Measurements from ENCODE around the gene ALDOB. TPM values are rescaled to one million over a fixed set of nuclear protein-coding genes. Genes with fewer than 3 reads are reported as not detected.

Gene ALDOB
- total and polyA plus RNA-seq, 3 experiments from 2014 or later, result not detected

DNA sequence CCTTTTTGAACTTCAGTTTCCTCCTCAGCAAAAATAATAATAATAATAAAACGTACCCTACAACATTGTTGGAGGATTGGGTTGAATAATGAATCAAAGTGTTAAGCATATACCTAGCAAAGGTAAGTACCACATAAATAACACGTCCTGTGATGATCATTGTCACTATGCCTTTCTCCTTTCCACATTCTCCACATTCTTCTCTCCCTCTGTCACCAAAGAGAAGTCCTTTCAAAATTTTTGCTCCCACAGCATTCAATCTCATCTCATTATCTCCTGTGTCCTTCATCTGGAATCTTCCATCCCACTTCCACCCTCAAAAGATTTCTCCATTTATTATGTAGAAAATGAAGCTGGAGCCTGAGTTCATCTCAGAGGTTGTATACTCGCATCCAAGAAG, 7.2 kb upstream of the ALDOB start:
- Mint-ChIP-seq H3K4me3 (no peak overlapping the region), H3K4me1 (no peaks in the 10 kb centered on the region), H3K9me3 (no peaks in the 10 kb centered on the region), H3K27me3 (peaks cover 32 to 78% of the 10 kb centered on the region in 2 donors), H3K36me3 (no peaks in the 10 kb centered on the region), H3K27ac (no peak overlapping the region)
- Histone ChIP-seq H3K36me3 (ENCODE audit: insufficient read depth, low read length) (no peaks in the 10 kb centered on the region), H3K27me3 (ENCODE audit: insufficient read depth, low read length, poor library complexity, severe bottlenecking) (peaks cover 5% of the 10 kb centered on the region), H3K27ac (ENCODE audit: low read depth, low read length) (no peak overlapping the region), H3K9me3 (ENCODE audit: low read length) (no peaks in the 10 kb centered on the region), H3K4me3 (ENCODE audit: low read length) (no peak overlapping the region), H3K4me1 (ENCODE audit: insufficient read depth, low read length) (no peaks in the 10 kb centered on the region)
- ChIA-PET CTCF (no interaction called here), POLR2A (no interaction called here)
- DNase-seq, result no peak

- ChIA-PET POLR2A (no interaction called here), CTCF (no interaction called here)
- Mint-ChIP-seq H3K36me3 (no peaks in the 10 kb centered on the region), H3K9me3 (no peaks in the 10 kb centered on the region), H3K4me1 (no peaks in the 10 kb centered on the region), H3K27ac (no peak overlapping the region), H3K27me3 (peaks cover 32 to 81% of the 10 kb centered on the region in 2 donors), H3K4me3 (no peak overlapping the region)
- H3K27ac ChIP-seq (ENCODE audit: low read depth, low read length), result no peak overlapping the region
- no peaks in the 10 kb centered on the region for H3K9me3 ChIP-seq (ENCODE audit: low read length)
- peaks cover 5% of the 10 kb centered on the region for H3K27me3 ChIP-seq (ENCODE audit: insufficient read depth, low read length, poor library complexity, severe bottlenecking)
- H3K4me1 ChIP-seq (ENCODE audit: insufficient read depth, low read length), result no peaks in the 10 kb centered on the region
- no peak overlapping the region for H3K4me3 ChIP-seq (ENCODE audit: low read length)
- H3K36me3 ChIP-seq (ENCODE audit: insufficient read depth, low read length), result no peaks in the 10 kb centered on the region
- DNase-seq, result no peak
These were observed 6.7 kb upstream of the ALDOB start for GRCh38 chr9:101442318-101442717.

DNA sequence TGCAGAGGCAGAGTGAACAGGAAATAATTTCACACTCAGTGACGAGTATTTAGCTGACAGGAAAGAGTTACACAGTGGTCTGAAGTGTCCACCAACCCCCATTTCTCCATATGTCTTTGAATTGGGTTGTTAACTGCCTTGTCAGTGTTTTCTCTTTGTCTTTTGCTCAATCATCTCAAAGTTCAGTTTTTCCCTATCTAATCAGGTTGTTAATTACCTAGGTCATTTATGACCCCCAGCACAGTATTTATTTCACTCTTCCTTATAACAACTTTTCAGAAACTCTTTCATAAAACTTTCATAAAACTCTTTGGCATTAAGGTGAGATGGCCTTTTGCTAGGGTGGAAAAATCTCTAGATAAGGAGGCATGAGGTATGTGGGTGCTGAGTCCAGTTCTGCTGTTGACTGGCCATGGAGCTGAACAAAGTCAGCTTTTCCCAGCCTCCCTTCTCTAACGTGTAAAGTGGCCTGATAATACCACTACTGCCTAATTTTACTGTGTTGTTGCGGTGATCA, 5.2 kb upstream of the ALDOB start:
- Mint-ChIP-seq H3K4me1 (no peaks in the 10 kb centered on the region), H3K27me3 (peaks cover 25 to 79% of the 10 kb centered on the region in 2 donors), H3K27ac (no peak overlapping the region), H3K9me3 (no peaks in the 10 kb centered on the region), H3K36me3 (no peaks in the 10 kb centered on the region), H3K4me3 (no peak overlapping the region)
- DNase-seq, result no peak
- Histone ChIP-seq H3K4me1 (ENCODE audit: insufficient read depth, low read length) (no peaks in the 10 kb centered on the region), H3K9me3 (ENCODE audit: low read length) (no peaks in the 10 kb centered on the region), H3K36me3 (ENCODE audit: insufficient read depth, low read length) (no peaks in the 10 kb centered on the region), H3K4me3 (ENCODE audit: low read length) (no peak overlapping the region), H3K27ac (ENCODE audit: low read depth, low read length) (no peak overlapping the region), H3K27me3 (ENCODE audit: insufficient read depth, low read length, poor library complexity, severe bottlenecking) (no peaks in the 10 kb centered on the region)
- ChIA-PET CTCF (no interaction called here), POLR2A (no interaction called here)

DNA sequence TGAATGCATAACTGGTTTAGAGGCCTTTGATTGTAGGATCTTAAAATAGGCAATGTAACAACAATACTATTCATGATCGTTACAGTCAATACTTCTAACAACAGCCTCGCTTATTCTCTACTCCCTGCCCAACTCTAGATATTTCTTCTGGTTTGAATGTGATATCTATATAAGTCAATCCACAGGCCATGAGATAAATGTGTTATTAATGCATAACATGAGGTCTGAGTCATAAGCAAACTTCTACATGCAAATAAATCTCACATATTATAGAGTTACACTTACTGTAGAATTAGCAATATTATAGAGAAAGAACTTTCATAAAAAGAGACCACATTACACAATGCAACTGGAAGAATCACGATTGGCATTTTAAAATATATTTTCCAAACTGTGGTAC, 2.9 kb upstream of the ALDOB start:
- Histone ChIP-seq H3K9me3 (ENCODE audit: low read length) (no peaks in the 10 kb centered on the region), H3K27ac (ENCODE audit: low read depth, low read length) (no peak overlapping the region), H3K27me3 (ENCODE audit: insufficient read depth, low read length, poor library complexity, severe bottlenecking) (no peaks in the 10 kb centered on the region), H3K36me3 (ENCODE audit: insufficient read depth, low read length) (no peaks in the 10 kb centered on the region), H3K4me1 (ENCODE audit: insufficient read depth, low read length) (no peaks in the 10 kb centered on the region), H3K4me3 (ENCODE audit: low read length) (no peak overlapping the region)
- Mint-ChIP-seq H3K27ac (no peak overlapping the region), H3K9me3 (no peaks in the 10 kb centered on the region), H3K4me3 (no peak overlapping the region), H3K36me3 (no peaks in the 10 kb centered on the region), H3K4me1 (no peaks in the 10 kb centered on the region), H3K27me3 (peaks cover 28 to 71% of the 10 kb centered on the region in 2 donors)
- ChIA-PET CTCF (no interaction called here), POLR2A (no interaction called here)
- no peak for DNase-seq

GRCh38 chr9:101437806-101438232, 2.2 kb upstream of the ALDOB start:
- Histone ChIP-seq H3K4me1 (ENCODE audit: insufficient read depth, low read length) (no peaks in the 10 kb centered on the region), H3K4me3 (ENCODE audit: low read length) (no peak overlapping the region), H3K27ac (ENCODE audit: low read depth, low read length) (no peak overlapping the region), H3K27me3 (ENCODE audit: insufficient read depth, low read length, poor library complexity, severe bottlenecking) (no peaks in the 10 kb centered on the region), H3K9me3 (ENCODE audit: low read length) (no peaks in the 10 kb centered on the region), H3K36me3 (ENCODE audit: insufficient read depth, low read length) (no peaks in the 10 kb centered on the region)
- Mint-ChIP-seq H3K9me3 (no peaks in the 10 kb centered on the region), H3K27ac (no peak overlapping the region), H3K4me1 (no peaks in the 10 kb centered on the region), H3K36me3 (no peaks in the 10 kb centered on the region), H3K27me3 (peaks cover 23 to 67% of the 10 kb centered on the region in 2 donors), H3K4me3 (no peak overlapping the region)
- no peak for DNase-seq
- ChIA-PET POLR2A (no interaction called here), CTCF (no interaction called here)

DNA sequence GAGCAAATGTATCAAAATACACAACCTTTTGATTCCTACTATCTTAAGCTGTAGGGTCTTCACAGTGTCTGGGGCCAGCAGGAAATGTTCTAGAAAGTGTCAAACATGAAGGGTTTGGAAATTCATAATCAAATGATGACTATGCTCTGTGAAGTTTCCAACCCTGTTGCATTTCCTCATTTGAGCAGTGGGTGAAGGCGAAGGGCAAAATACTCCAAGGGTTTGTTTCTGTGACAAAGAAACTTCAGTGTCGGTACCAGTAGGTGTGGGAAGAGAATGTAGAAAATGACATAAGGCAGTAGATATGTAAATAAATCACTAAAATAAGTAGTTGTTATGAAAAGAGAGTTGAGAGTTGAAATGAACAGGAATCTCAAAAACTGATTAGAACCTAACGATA, 576 bp downstream of the ALDOB start:
- Mint-ChIP-seq H3K36me3 (no peaks in the 10 kb centered on the region), H3K9me3 (no peaks in the 10 kb centered on the region), H3K27me3 (peaks cover 18 to 55% of the 10 kb centered on the region in 2 donors), H3K4me1 (no peaks in the 10 kb centered on the region), H3K27ac (no peak overlapping the region), H3K4me3 (no peak overlapping the region)
- no peak overlapping the region for H3K4me3 ChIP-seq (ENCODE audit: low read length)
- H3K4me1 ChIP-seq (ENCODE audit: insufficient read depth, low read length), result no peaks in the 10 kb centered on the region
- no peaks in the 10 kb centered on the region for H3K27me3 ChIP-seq (ENCODE audit: insufficient read depth, low read length, poor library complexity, severe bottlenecking)
- ChIA-PET CTCF (no interaction called here), POLR2A (no interaction called here)
- no peaks in the 10 kb centered on the region for H3K36me3 ChIP-seq (ENCODE audit: insufficient read depth, low read length)
- DNase-seq, result no peak
- H3K9me3 ChIP-seq (ENCODE audit: low read length), result no peaks in the 10 kb centered on the region
- no peak overlapping the region for H3K27ac ChIP-seq (ENCODE audit: low read depth, low read length)

GRCh38 chr9:101433229-101433628, 2.3 kb downstream of the ALDOB start:
- Mint-ChIP-seq H3K27me3 (peaks cover 15 to 47% of the 10 kb centered on the region in 2 donors), H3K27ac (no peak overlapping the region), H3K4me3 (no peak overlapping the region), H3K36me3 (no peaks in the 10 kb centered on the region), H3K9me3 (no peaks in the 10 kb centered on the region), H3K4me1 (no peaks in the 10 kb centered on the region)
- Histone ChIP-seq H3K4me3 (ENCODE audit: low read length) (no peak overlapping the region), H3K36me3 (ENCODE audit: insufficient read depth, low read length) (no peaks in the 10 kb centered on the region), H3K27ac (ENCODE audit: low read depth, low read length) (no peak overlapping the region), H3K4me1 (ENCODE audit: insufficient read depth, low read length) (no peaks in the 10 kb centered on the region), H3K9me3 (ENCODE audit: low read length) (no peaks in the 10 kb centered on the region), H3K27me3 (ENCODE audit: insufficient read depth, low read length, poor library complexity, severe bottlenecking) (no peaks in the 10 kb centered on the region)
- POLR2A ChIA-PET, result no interaction called here
- CTCF ChIA-PET, result no interaction called here
- DNase-seq, result no peak

DNA sequence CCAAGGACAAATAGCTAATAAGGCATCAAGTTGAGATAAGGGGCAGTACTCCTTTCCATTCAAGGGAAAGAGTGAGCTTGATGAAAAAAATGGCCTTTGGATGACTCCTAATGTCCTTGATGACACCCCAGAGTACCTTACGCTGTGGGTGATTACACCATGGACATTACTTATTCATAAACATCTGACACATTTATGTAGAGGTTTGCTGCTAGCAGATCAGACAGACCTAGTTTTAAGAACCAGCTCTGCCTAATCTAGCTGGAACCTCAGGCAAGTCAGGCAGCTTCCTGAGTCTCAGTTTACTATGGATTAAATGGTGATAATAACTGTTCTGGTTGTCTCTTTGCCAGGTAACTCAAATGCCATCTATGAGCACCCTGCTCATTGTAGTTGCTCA, 2.8 kb downstream of the ALDOB start:
- CTCF ChIA-PET, result no interaction called here
- no peak overlapping the region for H3K4me3 ChIP-seq (ENCODE audit: low read length)
- no peaks in the 10 kb centered on the region for H3K4me1 ChIP-seq (ENCODE audit: insufficient read depth, low read length)
- DNase-seq, result no peak
- Mint-ChIP-seq H3K27ac (no peak overlapping the region), H3K27me3 (peaks cover 15 to 44% of the 10 kb centered on the region in 2 donors), H3K9me3 (no peaks in the 10 kb centered on the region), H3K36me3 (no peaks in the 10 kb centered on the region), H3K4me3 (no peak overlapping the region), H3K4me1 (no peaks in the 10 kb centered on the region)
- no peak overlapping the region for H3K27ac ChIP-seq (ENCODE audit: low read depth, low read length)
- H3K36me3 ChIP-seq (ENCODE audit: insufficient read depth, low read length), result no peaks in the 10 kb centered on the region
- no peaks in the 10 kb centered on the region for H3K9me3 ChIP-seq (ENCODE audit: low read length)
- POLR2A ChIA-PET, result no interaction called here
- no peaks in the 10 kb centered on the region for H3K27me3 ChIP-seq (ENCODE audit: insufficient read depth, low read length, poor library complexity, severe bottlenecking)

- Histone ChIP-seq H3K4me3 (ENCODE audit: low read length) (no peak overlapping the region), H3K4me1 (ENCODE audit: insufficient read depth, low read length) (no peaks in the 10 kb centered on the region), H3K27ac (ENCODE audit: low read depth, low read length) (no peak overlapping the region), H3K36me3 (ENCODE audit: insufficient read depth, low read length) (no peaks in the 10 kb centered on the region), H3K27me3 (ENCODE audit: insufficient read depth, low read length, poor library complexity, severe bottlenecking) (no peaks in the 10 kb centered on the region), H3K9me3 (ENCODE audit: low read length) (no peaks in the 10 kb centered on the region)
- Mint-ChIP-seq H3K4me3 (no peak overlapping the region), H3K27me3 (peaks cover 15 to 39% of the 10 kb centered on the region in 2 donors), H3K9me3 (no peaks in the 10 kb centered on the region), H3K27ac (no peak overlapping the region), H3K36me3 (no peaks in the 10 kb centered on the region), H3K4me1 (no peaks in the 10 kb centered on the region)
- POLR2A ChIA-PET, result no interaction called here
- CTCF ChIA-PET, result no interaction called here
- DNase-seq, result no peak
These were observed 3.4 kb downstream of the ALDOB start for GRCh38 chr9:101432171-101432570.
